RCC 7860 (cell line): ENCODE measurements around the gene ASRGL1.

Experiments
- DNase-seq: peaks from one replicate; pipeline ENCODE4 v3.0.0-alpha.2; 2015; ENCODE audit warnings: low spot score
- FAIRE-seq: peaks from 2 replicates; lab custom pipeline; 2012; peaks lifted over from hg19 to GRCh38; lab: Jason Lieb, UNC

Gene ASRGL1

GRCh38 chr11:62392506-62392905, 55.3 kb downstream of the ASRGL1 start:
- no peak for FAIRE-seq
- DNase-seq = no peak

DNA sequence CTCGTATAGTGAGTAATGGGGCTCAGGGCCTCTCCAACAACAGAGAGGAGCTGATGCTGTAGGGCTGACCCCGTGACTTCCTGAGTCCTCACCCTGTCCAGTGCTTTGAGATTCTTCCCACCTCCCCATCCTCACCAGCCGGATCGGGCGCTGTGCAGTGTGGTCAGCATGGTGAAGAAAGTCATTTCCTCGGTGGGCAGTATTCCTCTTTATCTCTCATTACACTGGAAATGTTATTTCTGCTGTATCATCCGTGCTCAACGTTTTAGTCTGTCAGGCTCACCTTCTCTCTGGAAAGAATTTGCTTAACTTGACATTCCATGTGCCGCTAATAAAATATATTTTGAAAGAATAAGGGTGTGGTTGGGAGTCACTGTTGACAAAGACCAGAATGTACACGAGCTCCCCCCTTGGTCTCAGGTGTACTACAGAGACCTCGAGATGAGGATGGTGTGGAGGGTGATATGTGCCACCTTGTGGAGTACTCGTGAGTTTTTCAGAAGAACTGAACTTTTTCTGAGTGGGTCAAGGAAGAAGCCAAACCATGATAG, 55.9 kb downstream of the ASRGL1 start:
- FAIRE-seq (no peak), DNase-seq (peak; percentile 14)

GRCh38 chr11:62393735-62394134, 56.5 kb downstream of the ASRGL1 start:
- FAIRE-seq = no peak
- no peak for DNase-seq

DNA sequence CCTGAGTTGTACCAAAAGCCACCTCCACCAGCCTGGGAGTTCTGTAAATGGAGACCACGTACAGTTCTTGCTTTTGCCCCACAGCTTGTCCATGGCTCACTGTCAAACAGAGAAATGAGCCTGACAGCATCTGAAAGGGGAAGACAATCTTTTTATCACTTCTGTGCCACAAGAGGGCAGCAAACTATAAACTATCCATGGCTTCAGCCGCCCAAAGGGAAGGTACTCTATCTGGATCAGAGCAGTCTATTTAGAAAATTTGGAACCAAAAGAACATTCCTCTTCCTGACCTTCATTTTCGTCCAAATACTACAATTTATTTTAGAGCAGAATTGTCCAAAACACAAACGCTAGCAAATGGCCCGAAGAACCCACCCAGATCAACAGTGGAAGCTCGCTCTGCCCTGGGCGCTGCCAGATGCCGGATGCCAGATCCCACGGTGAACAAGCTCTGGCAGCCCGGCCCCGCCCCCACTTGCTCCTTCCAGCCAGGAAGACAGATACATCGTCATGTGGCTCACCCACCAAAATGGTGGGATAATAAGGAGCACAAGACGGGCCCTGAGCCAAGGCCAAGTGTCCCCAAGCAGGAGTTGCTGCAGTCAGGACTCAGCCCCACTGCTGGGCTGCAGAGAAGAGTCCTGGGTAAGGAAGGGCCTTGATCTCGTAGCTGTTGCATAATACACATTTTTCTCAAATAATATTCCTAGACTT, 57.7 kb downstream of the ASRGL1 start:
- peak; percentile 75 for FAIRE-seq
- peak; percentile 73 for DNase-seq

DNA sequence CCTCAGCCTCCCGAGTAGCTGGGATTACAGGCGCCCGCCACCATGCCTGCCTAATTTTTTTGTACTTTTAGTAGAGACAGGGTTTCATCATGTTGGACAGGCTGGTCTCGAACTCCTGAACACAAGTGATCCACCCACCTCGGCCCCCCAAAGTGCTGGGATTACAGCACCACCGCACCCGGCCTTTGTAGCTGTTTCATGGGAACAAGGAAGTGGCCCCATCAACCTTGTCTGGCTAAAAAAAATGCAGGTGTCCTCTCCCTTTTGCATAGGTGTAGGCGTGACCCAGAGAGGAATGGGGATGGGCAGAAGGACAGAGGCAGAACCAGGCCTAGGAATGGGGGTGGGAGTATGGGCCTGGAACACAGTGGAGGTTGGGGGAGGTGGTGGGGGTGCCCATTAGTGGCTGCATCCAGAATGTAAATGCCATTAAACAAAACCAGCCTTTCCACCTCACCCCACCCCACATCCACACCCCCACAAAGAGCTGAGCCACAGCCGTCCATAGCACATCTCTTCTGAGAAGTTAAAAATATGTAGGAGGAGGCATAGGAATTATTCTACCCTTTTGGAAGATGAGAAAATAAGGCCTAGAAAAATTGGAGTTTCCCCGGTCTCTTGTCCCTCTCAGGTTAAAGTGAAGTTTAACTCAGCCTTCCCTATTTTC, 58.8 kb downstream of the ASRGL1 start:
- FAIRE-seq = no peak

GRCh38 chr11:62398011-62398994, 61.1 kb downstream of the ASRGL1 start:
- FAIRE-seq = peak; percentile 87
- peak; percentile 91 for DNase-seq

More for the DNA sequence above, 58.8 kb downstream of the ASRGL1 start:
- DNase-seq = no peak

DNA sequence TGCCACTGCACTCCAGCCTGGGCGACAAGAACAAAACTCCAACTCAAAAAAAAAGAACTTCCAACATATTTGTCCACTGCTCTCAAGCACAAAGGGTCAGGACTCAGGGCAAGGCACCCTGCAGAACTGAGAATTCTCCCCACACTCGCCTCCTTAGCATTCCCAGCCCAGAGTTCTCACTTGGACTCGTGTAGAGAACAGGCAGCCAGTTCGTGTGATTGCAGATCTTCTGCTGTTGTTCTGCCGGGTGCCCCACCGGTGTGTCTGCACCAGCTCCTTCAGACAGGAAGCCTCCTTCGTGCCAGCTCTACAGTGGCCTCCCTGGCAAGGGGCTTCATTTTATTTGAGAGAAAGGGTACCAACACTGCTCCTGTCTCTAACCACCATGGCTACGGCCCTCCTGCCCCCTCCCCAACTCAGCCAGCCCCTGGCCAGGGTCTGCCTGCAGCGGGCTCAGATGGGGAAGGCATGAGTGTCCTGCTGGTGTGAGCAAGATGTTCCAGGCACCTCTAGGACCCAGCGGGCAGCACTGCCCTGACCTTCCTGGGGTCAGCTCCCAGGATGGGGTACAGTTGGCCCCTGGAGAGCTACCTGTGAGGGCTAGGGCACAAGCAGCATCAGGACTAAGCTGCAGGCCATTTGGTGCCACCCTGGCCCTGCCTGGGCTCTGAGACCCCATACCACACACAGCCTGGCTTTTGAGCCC, 62.1 kb downstream of the ASRGL1 start:
- DNase-seq (no peak), FAIRE-seq (no peak)

- DNase-seq (no peak), FAIRE-seq (no peak)
These were observed 62.6 kb downstream of the ASRGL1 start for GRCh38 chr11:62399878-62400266.

- FAIRE-seq (no peak), DNase-seq (no peak)
These were observed 63.0 kb downstream of the ASRGL1 start for GRCh38 chr11:62400281-62400680.

- DNase-seq = no peak
- no peak for FAIRE-seq
These were observed 63.5 kb downstream of the ASRGL1 start for GRCh38 chr11:62400760-62401159.

DNA sequence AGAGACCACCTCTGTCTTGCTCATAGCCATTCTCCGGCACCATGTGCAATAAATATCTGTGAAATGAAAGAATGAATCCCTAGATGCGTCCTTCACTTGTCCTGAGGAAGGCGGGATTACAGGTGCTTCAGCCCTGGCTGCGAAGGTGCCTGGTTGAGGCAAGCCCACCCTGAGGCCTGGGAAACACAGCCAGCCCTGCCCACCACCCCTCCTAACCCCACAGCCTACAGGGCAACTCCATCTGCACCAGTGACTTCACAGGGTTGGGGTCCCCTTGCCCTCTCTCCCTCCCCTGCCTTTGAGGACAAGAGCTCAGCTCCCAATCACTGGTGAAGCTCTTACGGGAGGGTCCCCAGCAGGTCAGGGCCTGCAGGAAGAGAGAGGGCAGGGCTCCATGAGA, 64.1 kb downstream of the ASRGL1 start:
- FAIRE-seq (no peak), DNase-seq (no peak)

GRCh38 chr11:62401811-62402210, 64.6 kb downstream of the ASRGL1 start:
- no peak for DNase-seq
- no peak for FAIRE-seq

GRCh38 chr11:62402226-62402959, 65.1 kb downstream of the ASRGL1 start:
- no peak for FAIRE-seq

GRCh38 chr11:62402960-62403730, 65.9 kb downstream of the ASRGL1 start:
- DNase-seq (no peak), FAIRE-seq (no peak)

More at GRCh38 chr11:62402226-62402959, 65.1 kb downstream of the ASRGL1 start:
- DNase-seq = no peak

DNA sequence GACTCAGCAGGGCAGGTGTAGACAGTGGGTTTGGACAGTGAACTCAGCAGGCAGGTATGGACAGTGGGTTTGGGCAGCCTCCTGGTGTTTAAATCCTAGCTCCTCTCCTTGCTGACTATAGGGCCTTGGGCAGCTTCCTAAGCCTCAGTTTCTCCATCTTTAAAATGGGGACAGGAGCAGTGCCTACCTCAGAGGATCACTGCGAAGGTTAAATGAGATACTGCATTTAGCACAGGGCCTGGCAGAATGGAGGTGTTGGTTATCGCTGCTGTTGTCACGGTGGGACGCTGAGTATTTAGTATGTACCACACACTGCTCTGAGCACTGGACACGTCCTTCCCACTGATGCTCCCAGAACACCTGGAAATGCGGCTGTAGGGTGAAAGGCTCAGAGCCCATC, 67.2 kb downstream of the ASRGL1 start:
- FAIRE-seq = no peak
- DNase-seq = no peak

- no peak for DNase-seq
- no peak for FAIRE-seq
These were observed 67.7 kb downstream of the ASRGL1 start for GRCh38 chr11:62404901-62405300.

- FAIRE-seq = no peak
- DNase-seq = no peak
These were observed 68.8 kb downstream of the ASRGL1 start for GRCh38 chr11:62406034-62406433.

GRCh38 chr11:62409831-62410230, 72.6 kb downstream of the ASRGL1 start:
- no peak for DNase-seq
- no peak for FAIRE-seq

DNA sequence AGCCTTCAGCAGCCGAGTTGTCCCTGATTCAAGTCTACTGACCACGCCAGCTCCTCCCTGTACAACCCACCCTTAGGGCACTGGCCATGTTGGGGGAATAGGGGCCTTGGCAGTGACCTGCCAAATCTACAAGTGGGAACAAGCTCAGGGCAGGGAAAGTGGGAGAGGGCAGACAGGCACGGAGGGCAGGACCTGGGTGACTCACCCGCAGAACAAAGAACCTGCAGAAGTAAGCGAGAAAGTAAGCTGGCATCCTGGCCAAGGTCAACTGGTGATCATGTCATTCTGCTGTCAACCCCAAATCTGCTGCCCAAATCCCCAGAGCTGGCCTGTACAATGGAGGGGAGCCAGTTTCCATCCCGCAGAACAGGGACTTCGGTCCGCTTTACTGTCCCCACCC, 73.7 kb downstream of the ASRGL1 start:
- DNase-seq (no peak), FAIRE-seq (no peak)
